ENCODE measurements around the gene LSM4. TPM values are rescaled to one million over a fixed set of nuclear protein-coding genes. Genes with fewer than 3 reads are reported as not detected.

The LSM4 gene
- total and polyA plus RNA-seq, 2 donors (not counting 1 experiment from before 2014, with no cell fraction given): 50.9 to 124 TPM

DNA sequence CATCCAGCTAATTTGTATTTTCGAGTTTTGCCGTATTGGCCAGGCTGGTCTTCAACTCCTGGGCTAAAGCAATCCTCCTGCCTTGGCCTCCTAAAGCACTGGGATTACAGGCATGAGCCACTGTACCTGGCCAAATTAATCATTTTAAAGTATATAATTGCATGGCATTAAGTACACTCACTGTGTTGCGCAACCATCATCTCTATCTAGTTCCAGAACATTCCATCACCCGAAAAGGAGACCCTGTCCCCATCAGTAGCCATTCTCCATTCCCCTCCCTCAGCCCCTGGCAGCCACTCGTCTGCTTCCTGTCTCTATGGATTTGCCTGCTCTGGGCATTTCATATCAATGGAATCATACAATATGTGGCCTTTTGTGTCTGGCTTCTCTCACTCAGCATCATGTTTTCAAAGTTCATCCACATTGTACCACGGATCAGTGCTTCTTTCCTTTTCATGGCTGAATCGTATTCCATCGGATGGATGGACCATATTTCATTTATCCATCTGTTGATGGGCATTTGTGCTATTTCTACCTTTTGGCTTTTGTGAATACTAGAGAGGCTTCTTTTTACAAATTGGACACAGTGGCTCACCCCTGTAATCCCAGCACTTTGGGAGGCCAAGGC lies 30.6 kb upstream of the LSM4 start:
- Histone ChIP-seq H3K9me3 (ENCODE audit: control insufficient read depth, insufficient read depth, low read depth, low read length) (no peaks in the 10 kb centered on the region), H3K4me2 (ENCODE audit: extremely low read depth, insufficient read depth, low read length) (no peak overlapping the region)
- DNase-seq (ENCODE audit: low read depth in 2 of 2): no peak

DNA sequence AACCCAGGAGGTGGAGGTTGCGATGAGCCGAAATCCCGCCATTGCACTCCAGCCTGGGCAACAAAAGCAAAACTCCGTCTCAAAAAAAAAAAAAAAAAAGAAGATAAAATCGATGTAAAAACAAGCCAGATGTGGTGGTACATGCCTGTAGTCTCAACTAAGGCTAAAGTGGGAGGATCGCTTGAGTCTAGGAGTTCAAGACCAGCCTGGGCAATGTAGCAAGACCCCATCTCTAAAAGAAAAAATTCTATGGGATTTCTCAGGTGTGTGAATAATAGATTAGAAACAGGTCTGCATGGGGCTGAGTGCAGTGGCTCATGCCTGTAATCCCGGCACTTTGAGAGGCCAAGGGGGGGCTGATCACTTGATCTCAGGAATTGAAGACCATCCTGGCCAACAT lies 28.7 kb upstream of the LSM4 start:
- Histone ChIP-seq H3K79me2 (ENCODE audit: control insufficient read depth, insufficient read depth, low read length) (no peaks in the 10 kb centered on the region), H2AFZ (ENCODE audit: low read length) (no peak overlapping the region), H3K4me3 (replicated peaks in 1 of 4; ENCODE audit: control extremely low read depth in 1 of 4, insufficient read depth in 1 of 4, low read depth in 3 of 4, low read length in 4 of 4) (no peak overlapping the region), H4K20me1 (ENCODE audit: control insufficient read depth, extremely low read depth, insufficient read depth, low read length) (no peaks in the 10 kb centered on the region), H3K27ac (ENCODE audit: insufficient read depth, low read length) (no peak overlapping the region), H3K36me3 (ENCODE audit: control insufficient read depth, insufficient read depth, low read length) (peaks cover 3% of the 10 kb centered on the region), H3K4me1 (ENCODE audit: control insufficient read depth, extremely low read depth, insufficient read depth, low read length) (peaks cover 2% of the 10 kb centered on the region), H3K27me3 (ENCODE audit: control insufficient read depth, insufficient read depth, low read length) (no peaks in the 10 kb centered on the region), H3K4me2 (ENCODE audit: extremely low read depth, insufficient read depth, low read length) (no peak overlapping the region), H3K9me3 (ENCODE audit: control insufficient read depth, insufficient read depth, low read depth, low read length) (no peaks in the 10 kb centered on the region), H3K9ac (ENCODE audit: insufficient read depth, low read length) (no peak overlapping the region)
- no peak for DNase-seq (ENCODE audit: low read depth in 2 of 2)
- TF ChIP-seq, protein P1, sequence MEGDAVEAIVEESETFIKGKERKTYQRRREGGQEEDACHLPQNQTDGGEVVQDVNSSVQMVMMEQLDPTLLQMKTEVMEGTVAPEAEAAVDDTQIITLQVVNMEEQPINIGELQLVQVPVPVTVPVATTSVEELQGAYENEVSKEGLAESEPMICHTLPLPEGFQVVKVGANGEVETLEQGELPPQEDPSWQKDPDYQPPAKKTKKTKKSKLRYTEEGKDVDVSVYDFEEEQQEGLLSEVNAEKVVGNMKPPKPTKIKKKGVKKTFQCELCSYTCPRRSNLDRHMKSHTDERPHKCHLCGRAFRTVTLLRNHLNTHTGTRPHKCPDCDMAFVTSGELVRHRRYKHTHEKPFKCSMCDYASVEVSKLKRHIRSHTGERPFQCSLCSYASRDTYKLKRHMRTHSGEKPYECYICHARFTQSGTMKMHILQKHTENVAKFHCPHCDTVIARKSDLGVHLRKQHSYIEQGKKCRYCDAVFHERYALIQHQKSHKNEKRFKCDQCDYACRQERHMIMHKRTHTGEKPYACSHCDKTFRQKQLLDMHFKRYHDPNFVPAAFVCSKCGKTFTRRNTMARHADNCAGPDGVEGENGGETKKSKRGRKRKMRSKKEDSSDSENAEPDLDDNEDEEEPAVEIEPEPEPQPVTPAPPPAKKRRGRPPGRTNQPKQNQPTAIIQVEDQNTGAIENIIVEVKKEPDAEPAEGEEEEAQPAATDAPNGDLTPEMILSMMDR (conservative IDR thresholded peaks at IDR 0.05 in 1 of 2, IDR thresholded peaks at IDR 0.05 in 1 of 2; ENCODE audit: low read depth in 1 of 2, low read length in 2 of 2): no peak
- TF ChIP-seq EZH2 (IDR thresholded peaks at IDR 0.05; ENCODE audit: low read length, missing control alignments): no peak

More for the DNA sequence above, 30.6 kb upstream of the LSM4 start:
- no peak overlapping the region for H3K9ac ChIP-seq (ENCODE audit: insufficient read depth, low read length)
- TF ChIP-seq, protein P1 (conservative IDR thresholded peaks at IDR 0.05 in 1 of 2, IDR thresholded peaks at IDR 0.05 in 1 of 2; ENCODE audit: low read depth in 1 of 2, low read length in 2 of 2): no peak
- TF ChIP-seq EZH2 (IDR thresholded peaks at IDR 0.05; ENCODE audit: low read length, missing control alignments): no peak
- no peak overlapping the region for H3K4me3 ChIP-seq (replicated peaks in 1 of 4; ENCODE audit: control extremely low read depth in 1 of 4, insufficient read depth in 1 of 4, low read depth in 3 of 4, low read length in 4 of 4)
- no peaks in the 10 kb centered on the region for H4K20me1 ChIP-seq (ENCODE audit: control insufficient read depth, extremely low read depth, insufficient read depth, low read length)
- H3K27me3 ChIP-seq (ENCODE audit: control insufficient read depth, insufficient read depth, low read length): no peaks in the 10 kb centered on the region
- H2AFZ ChIP-seq (ENCODE audit: low read length): no peak overlapping the region
- no peak overlapping the region for H3K27ac ChIP-seq (ENCODE audit: insufficient read depth, low read length)
- no peaks in the 10 kb centered on the region for H3K79me2 ChIP-seq (ENCODE audit: control insufficient read depth, insufficient read depth, low read length)
- peaks cover 9% of the 10 kb centered on the region for H3K36me3 ChIP-seq (ENCODE audit: control insufficient read depth, insufficient read depth, low read length)
- H3K4me1 ChIP-seq (ENCODE audit: control insufficient read depth, extremely low read depth, insufficient read depth, low read length): peaks cover 2% of the 10 kb centered on the region

DNA sequence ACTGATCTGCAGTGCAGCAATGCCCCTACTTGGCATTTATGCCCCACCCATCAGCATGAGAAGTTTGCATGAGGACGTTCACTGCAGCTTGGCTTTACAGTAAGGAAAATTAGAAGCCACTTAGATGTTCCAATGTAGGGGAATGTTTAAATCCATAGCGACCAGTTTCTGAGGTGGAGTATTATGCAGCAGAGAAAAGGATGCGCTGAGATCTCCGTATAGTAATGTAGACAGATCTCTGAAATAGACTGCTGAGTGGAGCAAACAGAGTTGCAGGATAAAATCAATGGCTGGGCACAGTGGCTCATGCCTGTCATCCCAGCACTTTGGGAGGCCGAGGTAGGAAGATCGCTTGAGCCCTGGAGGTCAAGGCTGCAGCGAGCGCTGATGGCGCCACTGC lies 27.6 kb upstream of the LSM4 start:
- Histone ChIP-seq H4K20me1 (ENCODE audit: control insufficient read depth, extremely low read depth, insufficient read depth, low read length) (no peaks in the 10 kb centered on the region), H2AFZ (ENCODE audit: low read length) (no peak overlapping the region), H3K27ac (ENCODE audit: insufficient read depth, low read length) (no peak overlapping the region), H3K4me3 (replicated peaks in 1 of 4; ENCODE audit: control extremely low read depth in 1 of 4, insufficient read depth in 1 of 4, low read depth in 3 of 4, low read length in 4 of 4) (no peak overlapping the region), H3K79me2 (ENCODE audit: control insufficient read depth, insufficient read depth, low read length) (no peaks in the 10 kb centered on the region), H3K27me3 (ENCODE audit: control insufficient read depth, insufficient read depth, low read length) (no peaks in the 10 kb centered on the region), H3K4me1 (ENCODE audit: control insufficient read depth, extremely low read depth, insufficient read depth, low read length) (peaks cover 2% of the 10 kb centered on the region), H3K9me3 (ENCODE audit: control insufficient read depth, insufficient read depth, low read depth, low read length) (no peaks in the 10 kb centered on the region), H3K9ac (ENCODE audit: insufficient read depth, low read length) (no peak overlapping the region), H3K4me2 (ENCODE audit: extremely low read depth, insufficient read depth, low read length) (no peak overlapping the region), H3K36me3 (ENCODE audit: control insufficient read depth, insufficient read depth, low read length) (no peaks in the 10 kb centered on the region)
- no peak for DNase-seq (ENCODE audit: low read depth in 2 of 2)
- no peak for TF ChIP-seq EZH2 (IDR thresholded peaks at IDR 0.05; ENCODE audit: low read length, missing control alignments)
- TF ChIP-seq, protein P1 (conservative IDR thresholded peaks at IDR 0.05 in 1 of 2, IDR thresholded peaks at IDR 0.05 in 1 of 2; ENCODE audit: low read depth in 1 of 2, low read length in 2 of 2): no peak

Measured in fibroblast of lung (primary cell).